HepG2 (cell line): ENCODE data around the gene CFAP90.

ENCODE experiments used
- BRCA1 ChIP-seq: sonication (generic); formaldehyde crosslinking; IDR thresholded peaks from 2 replicates; pipeline ENCODE4 v1.4.0; 2020; ENCODE audit warnings: missing genetic modification reagents
- NFIC ChIP-seq: IDR thresholded peaks from 2 replicates; pipeline ENCODE4 v1.6.1; 2012; ENCODE audit warnings: mild to moderate bottlenecking, low read length, inconsistent platforms
- POLR2A ChIP-seq, 2 experiments: IDR thresholded peaks; 2 replicates each; pipeline ENCODE4 v1.6.1; 2011; ENCODE audit warnings: low read depth in 2 of 2, low read length in 2 of 2, mild to moderate bottlenecking in 1 of 2, moderate library complexity in 1 of 2; ENCODE audit not compliant: insufficient read depth in 1 of 2
- SRSF1 ChIP-seq: fragments of 200-400 bp; formaldehyde crosslinking; optimal IDR thresholded peaks from 2 replicates; pipeline ENCODE3; 2017; ENCODE audit warnings: mild to moderate bottlenecking, low read depth, low read length, moderate library complexity
- ZNF563 ChIP-seq: sonication (generic); formaldehyde crosslinking; IDR thresholded peaks from 2 replicates; pipeline ENCODE4 v1.8.0; 2022; ENCODE audit warnings: mild to moderate bottlenecking, moderate library complexity, missing genetic modification reagents
- TF ChIP-seq, protein P1 (sequence below): sonication (generic); formaldehyde crosslinking; IDR thresholded peaks from 2 replicates; pipeline ENCODE4 v1.5.0; 2020; ENCODE audit warnings: missing genetic modification reagents

DNA sequence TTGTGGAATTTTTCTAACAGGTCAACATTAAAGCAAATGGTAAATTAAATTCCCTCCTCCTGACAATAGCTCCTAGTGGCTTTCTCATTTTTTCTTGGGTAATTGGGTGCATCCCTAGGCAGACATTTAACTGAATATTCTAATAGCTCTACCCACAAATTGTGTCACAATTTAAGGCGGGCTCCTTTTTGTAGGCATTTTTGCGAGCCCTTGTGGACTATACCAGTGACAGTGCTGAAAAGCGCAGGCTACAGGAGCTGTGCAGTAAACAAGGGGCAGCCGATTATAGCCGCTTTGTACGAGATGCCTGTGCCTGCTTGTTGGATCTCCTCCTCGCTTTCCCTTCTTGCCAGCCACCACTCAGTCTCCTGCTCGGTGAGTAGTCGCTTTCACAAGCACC is 38.0 kb upstream of the CFAP90 start:
- TF ChIP-seq, protein P1, sequence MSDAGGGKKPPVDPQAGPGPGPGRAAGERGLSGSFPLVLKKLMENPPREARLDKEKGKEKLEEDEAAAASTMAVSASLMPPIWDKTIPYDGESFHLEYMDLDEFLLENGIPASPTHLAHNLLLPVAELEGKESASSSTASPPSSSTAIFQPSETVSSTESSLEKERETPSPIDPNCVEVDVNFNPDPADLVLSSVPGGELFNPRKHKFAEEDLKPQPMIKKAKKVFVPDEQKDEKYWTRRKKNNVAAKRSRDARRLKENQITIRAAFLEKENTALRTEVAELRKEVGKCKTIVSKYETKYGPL, result no peak
- TF ChIP-seq SRSF1 (no peak), NFIC (no peak), ZNF563 (CRISPR knock-in tag) (no peak), BRCA1 (no peak), POLR2A (IDR thresholded peaks at IDR 0.05; ENCODE audit: insufficient read depth in 1 of 2, low read depth in 2 of 2, low read length in 2 of 2) (no peak)
